Endothelial cell of umbilical vein (primary cell): ENCODE data around the gene FOXN1. TPM values are rescaled to one million over a fixed set of nuclear protein-coding genes. Genes with fewer than 3 reads are reported as not detected.

Experiments
- BruUV-seq: library from RNA; stranded (reverse); fragments of 400-500 nt; replicated peaks from 2 replicates; lab custom pipeline; 2021; lab: Mats Ljungman, UMichigan
- CTCF ChIA-PET: fragments of 300-600, 350-600 bp; sonication (Branson Sonifier 250); formaldehyde crosslinking; loops from one replicate; lab custom pipeline; 2021; ENCODE audit warnings: antibody characterized with exemption, inconsistent platforms; lab: Charles Lee
- POLR2A ChIA-PET: fragments of 300-600, 350-600 bp; sonication (Branson Sonifier 250); formaldehyde crosslinking; loops from one replicate; lab custom pipeline; 2021; ENCODE audit warnings: antibody characterized with exemption, inconsistent platforms; lab: Charles Lee
- DNase-seq: peaks from one replicate; pipeline ENCODE4 v3.0.0-alpha.2; 2011; ENCODE audit warnings: low read depth, low spot score
- FAIRE-seq: peaks from 2 replicates; lab custom pipeline; 2011; peaks lifted over from hg19 to GRCh38; lab: Jason Lieb, UNC
- H2AFZ ChIP-seq: 2 replicates; pipeline ENCODE4 v1.6.0; 2012; ENCODE audit warnings: low read depth, low read length, control low read depth, inconsistent platforms
- H3K27ac ChIP-seq: 2 replicates; pipeline ENCODE4 v1.5.1; 2011; ENCODE audit warnings: low read depth, mild to moderate bottlenecking, control low read depth, low read length, moderate library complexity; ENCODE audit not compliant: insufficient read depth
- H3K27me3 ChIP-seq, 2 experiments: 2 replicates each; pipeline versions ENCODE4 v1.6.0 to v1.6.1; 2011; ENCODE audit warnings: low read length in 2 of 2, mixed read lengths in 1 of 2; ENCODE audit not compliant: control insufficient read depth in 2 of 2, insufficient read depth in 2 of 2
- H3K36me3 ChIP-seq, 2 experiments: 2 replicates in 1 of 2; 3 replicates in 1 of 2; pipeline ENCODE4 v1.5.1; 2011; ENCODE audit warnings: low read length in 2 of 2, mild to moderate bottlenecking in 1 of 2, moderate library complexity in 1 of 2; ENCODE audit not compliant: control insufficient read depth in 2 of 2, insufficient read depth in 2 of 2; ENCODE audit errors: extremely low read depth in 1 of 2
- H3K4me1 ChIP-seq: 3 replicates; pipeline ENCODE4 v1.5.1; 2011; ENCODE audit warnings: mild to moderate bottlenecking, low read length; ENCODE audit not compliant: control insufficient read depth, insufficient read depth; ENCODE audit errors: extremely low read depth
- H3K4me2 ChIP-seq: 2 replicates; pipeline ENCODE4 v1.6.1; 2011; ENCODE audit warnings: low read length, control low read depth, mixed read lengths; ENCODE audit not compliant: insufficient read depth
- H3K4me3 ChIP-seq, 3 experiments: fragments of 200-600 bp in 1 of 3; sonication (generic), shearing (Covaris generic) in 1 of 3; replicated peaks in 1 of 3; 2 replicates each; pipeline ENCODE4 v1.5.1; 2011 to 2016; ENCODE audit warnings: control low read depth in 3 of 3, low read length in 3 of 3, mild to moderate bottlenecking in 2 of 3, inconsistent platforms in 1 of 3, low read depth in 1 of 3, moderate library complexity in 1 of 3; ENCODE audit not compliant: insufficient read depth in 1 of 3
- H3K79me2 ChIP-seq: 2 replicates; pipeline ENCODE4 v1.6.0; 2012; ENCODE audit warnings: low read length, inconsistent platforms; ENCODE audit not compliant: control insufficient read depth, insufficient read depth
- H3K9ac ChIP-seq: replicated peaks from 2 replicates; pipeline ENCODE3; 2011; ENCODE audit warnings: low read length, control low read depth; ENCODE audit not compliant: insufficient read depth; ENCODE audit errors: extremely low read depth
- H3K9me1 ChIP-seq: replicated peaks from 3 replicates; pipeline ENCODE4 v1.6.0; 2011; ENCODE audit warnings: mild to moderate bottlenecking, low read length; ENCODE audit not compliant: control insufficient read depth, insufficient read depth; ENCODE audit errors: extremely low read depth
- H3K9me3 ChIP-seq: replicated peaks from 2 replicates; pipeline ENCODE4 v1.5.1; 2012; ENCODE audit warnings: low read length, inconsistent platforms; ENCODE audit not compliant: control insufficient read depth, insufficient read depth
- H4K20me1 ChIP-seq: replicated peaks from 2 replicates; pipeline ENCODE3; 2011; ENCODE audit warnings: mild to moderate bottlenecking, low read length; ENCODE audit not compliant: control insufficient read depth, insufficient read depth; ENCODE audit errors: extremely low read depth
- EZH2 ChIP-seq: IDR thresholded peaks from 2 replicates; pipeline ENCODE4 v1.6.1; 2012; ENCODE audit warnings: borderline replicate concordance, low read depth, mild to moderate bottlenecking, moderate library complexity, low read length, inconsistent platforms; ENCODE audit not compliant: severe bottlenecking
- FOS ChIP-seq: IDR thresholded peaks from 2 replicates; pipeline ENCODE4 v1.6.1; 2011; ENCODE audit warnings: mild to moderate bottlenecking, low read length, moderate library complexity, borderline replicate concordance; ENCODE audit not compliant: insufficient read depth
- GATA2 ChIP-seq: IDR thresholded peaks from 2 replicates; pipeline ENCODE4 v1.7.0; 2011; ENCODE audit warnings: low read depth, mild to moderate bottlenecking, moderate library complexity, mixed read lengths, low read length; ENCODE audit not compliant: insufficient read length, insufficient read depth
- JUN ChIP-seq: IDR thresholded peaks from 2 replicates; pipeline ENCODE4 v1.6.1; 2011; ENCODE audit warnings: borderline replicate concordance, low read depth; ENCODE audit not compliant: insufficient read length, insufficient read depth
- MAX ChIP-seq: IDR thresholded peaks from 2 replicates; pipeline ENCODE4 v1.6.1; 2011; ENCODE audit not compliant: insufficient read depth, insufficient read length
- MYC ChIP-seq: IDR thresholded peaks from one replicate; pipeline ENCODE4 v1.6.1; 2011; ENCODE audit warnings: mild to moderate bottlenecking, low read depth, low read length
- POLR2A ChIP-seq: IDR thresholded peaks from 2 replicates; pipeline ENCODE4 v1.6.1; 2012; ENCODE audit warnings: low read depth, mild to moderate bottlenecking, control low read depth, low read length
- POLR2AphosphoS5 ChIP-seq: IDR thresholded peaks from 2 replicates; pipeline ENCODE4 v1.6.1; 2012; ENCODE audit warnings: low read depth, mild to moderate bottlenecking, control low read depth, low read length, moderate library complexity; ENCODE audit not compliant: insufficient read depth
- dilution Hi-C: fragments of 300-500 bp; cut with MboI; formaldehyde crosslinking; loops from one replicate; pipeline ENCODE4 v1.15.0; 2019; ENCODE audit warnings: low sequenced_read_pairs; ENCODE audit not compliant: extremely low pct_ligation_motif_present
- intact Hi-C: fragments of 100-400 bp; cut with micrococcal nuclease; formaldehyde crosslinking; loops from one replicate; pipeline ENCODE4 v1.10.0; 2022
- polyA plus RNA-seq, 4 experiments: library from polyadenylated mRNA; depleted of rRNA in 3 of 4; stranded (reverse) in 3 of 4; unstranded in 1 of 4; fragments of >200 nt; gene quantifications; 2 replicates each; pipeline versions ENCODE4 v1.2.1 to v1.2.3, GENCODE V29; 2011 to 2012; ENCODE audit warnings: missing spikeins in 1 of 4
- total RNA-seq: library from RNA; stranded (reverse); gene quantifications from 2 replicates; pipeline ENCODE4 v1.2.3, GENCODE V29; 2021
- TF ChIP-seq, protein P1 (sequence below), 2 donors: IDR thresholded peaks; 1 replicate in 1 of 2; 2 replicates in 1 of 2; pipeline ENCODE4 v1.5.1; 2011; ENCODE audit warnings: low read length in 2 of 2, mild to moderate bottlenecking in 2 of 2, moderate library complexity in 2 of 2, control low read depth in 1 of 2, inconsistent platforms in 1 of 2, low read depth in 1 of 2; ENCODE audit not compliant: insufficient read depth in 1 of 2; ENCODE audit errors: extremely low read depth in 1 of 2

FOXN1 gene
- total and polyA plus RNA-seq, 2 donors (not counting 3 experiments of a cell fraction or from before 2014, with no cell fraction given): not detected

- no peak overlapping the region for H3K9ac ChIP-seq
- no peaks in the 10 kb centered on the region for H3K9me3 ChIP-seq
- no peaks in the 10 kb centered on the region for H4K20me1 ChIP-seq
- no peak for FAIRE-seq
- no peaks in the 10 kb centered on the region for H3K79me2 ChIP-seq
- intact Hi-C loops (no loop called here), dilution Hi-C loops (no loop called here)
- no peak overlapping the region for H3K27ac ChIP-seq
- TF ChIP-seq MYC (no peak), FOS (no peak), MAX (no peak), EZH2 (no peak), POLR2AphosphoS5 (no peak), JUN (no peak), POLR2A (no peak), GATA2 (no peak)
- TF ChIP-seq, protein P1, sequence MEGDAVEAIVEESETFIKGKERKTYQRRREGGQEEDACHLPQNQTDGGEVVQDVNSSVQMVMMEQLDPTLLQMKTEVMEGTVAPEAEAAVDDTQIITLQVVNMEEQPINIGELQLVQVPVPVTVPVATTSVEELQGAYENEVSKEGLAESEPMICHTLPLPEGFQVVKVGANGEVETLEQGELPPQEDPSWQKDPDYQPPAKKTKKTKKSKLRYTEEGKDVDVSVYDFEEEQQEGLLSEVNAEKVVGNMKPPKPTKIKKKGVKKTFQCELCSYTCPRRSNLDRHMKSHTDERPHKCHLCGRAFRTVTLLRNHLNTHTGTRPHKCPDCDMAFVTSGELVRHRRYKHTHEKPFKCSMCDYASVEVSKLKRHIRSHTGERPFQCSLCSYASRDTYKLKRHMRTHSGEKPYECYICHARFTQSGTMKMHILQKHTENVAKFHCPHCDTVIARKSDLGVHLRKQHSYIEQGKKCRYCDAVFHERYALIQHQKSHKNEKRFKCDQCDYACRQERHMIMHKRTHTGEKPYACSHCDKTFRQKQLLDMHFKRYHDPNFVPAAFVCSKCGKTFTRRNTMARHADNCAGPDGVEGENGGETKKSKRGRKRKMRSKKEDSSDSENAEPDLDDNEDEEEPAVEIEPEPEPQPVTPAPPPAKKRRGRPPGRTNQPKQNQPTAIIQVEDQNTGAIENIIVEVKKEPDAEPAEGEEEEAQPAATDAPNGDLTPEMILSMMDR (IDR thresholded peaks at IDR 0.05; ENCODE audit: extremely low read depth in 1 of 2, insufficient read depth in 1 of 2, low read depth in 1 of 2, low read length in 2 of 2): no peak
- no TSS peak for BruUV-seq
- no peaks in the 10 kb centered on the region for H3K36me3 ChIP-seq
- ChIA-PET POLR2A (no interaction called here), CTCF (no interaction called here)
- peaks cover 0 to 2% of the 10 kb centered on the region in 2 experiments for H3K27me3 ChIP-seq
- H3K4me1 ChIP-seq: no peaks in the 10 kb centered on the region
- no peak overlapping the region for H2AFZ ChIP-seq
- H3K4me3 ChIP-seq: no peak overlapping the region
- no peak for DNase-seq
- no peak overlapping the region for H3K4me2 ChIP-seq
- no peaks in the 10 kb centered on the region for H3K9me1 ChIP-seq
Observed at GRCh38 chr17:28460901-28461300, 45.2 kb upstream of the FOXN1 start.
